KMS-11 (cell line): ENCODE measurements around the gene COX6B1.

ENCODE experiments used
- H2AFZ ChIP-seq: fragments of 200-600 bp; sonication (generic); 2 replicates; pipeline ENCODE4 v1.6.1; 2016; ENCODE audit warnings: antibody characterized with exemption, mixed run types, low read depth
- H3K27ac ChIP-seq: fragments of 200-600 bp; sonication (generic); 2 replicates; pipeline ENCODE4 v1.6.1; 2016; ENCODE audit warnings: mild to moderate bottlenecking, mixed run types
- H3K27me3 ChIP-seq: fragments of 200-600 bp; sonication (generic); 2 replicates; pipeline ENCODE4 v1.6.1; 2017; ENCODE audit warnings: mild to moderate bottlenecking, low read depth, mixed run types, moderate library complexity; ENCODE audit not compliant: insufficient read depth
- H3K36me3 ChIP-seq: fragments of 200-600 bp; sonication (generic); 2 replicates; pipeline ENCODE4 v1.6.1; 2017; ENCODE audit warnings: mild to moderate bottlenecking, mixed run types; ENCODE audit not compliant: insufficient read depth
- H3K4me1 ChIP-seq: fragments of 200-600 bp; sonication (generic); 2 replicates; pipeline ENCODE4 v1.6.1; 2016; ENCODE audit warnings: mild to moderate bottlenecking, low read depth, mixed run types; ENCODE audit not compliant: poor library complexity, severe bottlenecking
- H3K4me2 ChIP-seq: fragments of 200-600 bp; sonication (generic); 2 replicates; pipeline ENCODE4 v1.7.0; 2016; ENCODE audit warnings: mild to moderate bottlenecking, mixed run types
- H3K4me3 ChIP-seq: fragments of 200-600 bp; sonication (generic); IDR thresholded peaks from 2 replicates; pipeline ENCODE4 v1.6.1; 2017; ENCODE audit warnings: low read depth, low read length, mixed read lengths; ENCODE audit not compliant: insufficient read depth
- H3K79me2 ChIP-seq: fragments of 200-600 bp; sonication (generic); 2 replicates; pipeline ENCODE4 v1.6.1; 2016; ENCODE audit warnings: low read depth, mixed run types; ENCODE audit not compliant: insufficient read depth
- H3K9ac ChIP-seq: fragments of 200-600 bp; sonication (generic); 2 replicates; pipeline ENCODE4 v1.6.1; 2016; ENCODE audit warnings: mild to moderate bottlenecking, mixed run types
- H4K20me1 ChIP-seq: fragments of 200-600 bp; sonication (generic); 2 replicates; pipeline ENCODE4 v1.6.1; 2016; ENCODE audit warnings: mild to moderate bottlenecking, mixed run types; ENCODE audit not compliant: insufficient read depth
- CTCF ChIP-seq: fragments of 200-600 bp; sonication (generic); conservative IDR thresholded peaks from 2 replicates; pipeline ENCODE4 v1.6.1; 2017; ENCODE audit warnings: low read depth, mild to moderate bottlenecking, antibody characterized with exemption, low read length, moderate library complexity, mixed read lengths

Gene COX6B1

GRCh38 chr19:35655600-35655999, 7.5 kb downstream of the COX6B1 start:
- TF ChIP-seq CTCF = no peak
- Histone ChIP-seq H3K79me2 (peaks cover 6% of the 10 kb centered on the region; the same call in 1 of the 2 replicates), H3K36me3 (peaks cover 3% of the 10 kb centered on the region; the same call in 1 of the 2 replicates), H3K4me3 (no peak overlapping the region), H3K9ac (no peak overlapping the region), H3K27me3 (no peaks in the 10 kb centered on the region), H3K4me2 (no peak overlapping the region), H3K4me1 (no peaks in the 10 kb centered on the region), H2AFZ (no peak overlapping the region), H4K20me1 (no peaks in the 10 kb centered on the region), H3K27ac (no peak overlapping the region)

GRCh38 chr19:35656700-35657099, 8.6 kb downstream of the COX6B1 start:
- no peak overlapping the region for H3K4me3 ChIP-seq
- H3K79me2 ChIP-seq = no peaks in the 10 kb centered on the region; the same call in 1 of the 2 replicates
- H4K20me1 ChIP-seq = no peaks in the 10 kb centered on the region
- no peak for TF ChIP-seq CTCF
- no peaks in the 10 kb centered on the region for H3K27me3 ChIP-seq
- H3K4me2 ChIP-seq = no peak overlapping the region
- H3K27ac ChIP-seq = no peak overlapping the region
- H3K9ac ChIP-seq = no peak overlapping the region
- H2AFZ ChIP-seq = no peak overlapping the region
- no peaks in the 10 kb centered on the region for H3K4me1 ChIP-seq
- H3K36me3 ChIP-seq = peaks cover 3% of the 10 kb centered on the region; the same call in 1 of the 2 replicates

GRCh38 chr19:35657904-35658700, 10.0 kb downstream of the COX6B1 start:
- peak; percentile 26; the same call in 1 of the 2 replicates for TF ChIP-seq CTCF
- no peak overlapping the region for H3K27ac ChIP-seq
- H3K4me1 ChIP-seq = no peaks in the 10 kb centered on the region
- no peaks in the 10 kb centered on the region; the same call in 1 of the 2 replicates for H3K79me2 ChIP-seq
- no peak overlapping the region for H3K9ac ChIP-seq
- H3K27me3 ChIP-seq = no peaks in the 10 kb centered on the region
- no peak overlapping the region for H3K4me2 ChIP-seq
- H3K4me3 ChIP-seq = no peak overlapping the region
- H3K36me3 ChIP-seq = peaks cover 3% of the 10 kb centered on the region; the same call in 1 of the 2 replicates
- H2AFZ ChIP-seq = no peak overlapping the region
- H4K20me1 ChIP-seq = no peaks in the 10 kb centered on the region

GRCh38 chr19:35661995-35662340, 13.8 kb downstream of the COX6B1 start:
- no peak for TF ChIP-seq CTCF
- H3K27me3 ChIP-seq = peaks cover 5% of the 10 kb centered on the region; the same call in 1 of the 2 replicates
- H4K20me1 ChIP-seq = no peaks in the 10 kb centered on the region
- H3K4me2 ChIP-seq = no peak overlapping the region
- no peak overlapping the region for H3K27ac ChIP-seq
- H3K4me3 ChIP-seq = no peak overlapping the region
- H2AFZ ChIP-seq = no peak overlapping the region
- H3K79me2 ChIP-seq = no peaks in the 10 kb centered on the region
- H3K36me3 ChIP-seq = no peaks in the 10 kb centered on the region
- no peak overlapping the region for H3K9ac ChIP-seq
- H3K4me1 ChIP-seq = no peaks in the 10 kb centered on the region
